OCI-LY3 (cell line): Measurements from ENCODE around the gene NIPAL3.

Source experiments
- H2AFZ ChIP-seq: fragments of 200-600, 300-600 bp; shearing (Covaris generic); 2 replicates; pipeline ENCODE4 v1.6.0; 2014; ENCODE audit warnings: antibody characterized with exemption, low read depth, low read length
- H3K27ac ChIP-seq: fragments of 200-600, 300-600 bp; sonication (generic); 2 replicates; pipeline ENCODE4 v1.5.1; 2014; ENCODE audit warnings: mild to moderate bottlenecking, low read length, moderate library complexity, mixed read lengths
- H3K27me3 ChIP-seq: fragments of 200-600, 300-600 bp; sonication (generic); 2 replicates; pipeline ENCODE4 v1.6.1; 2014; ENCODE audit warnings: low read depth, low read length, mixed read lengths
- H3K36me3 ChIP-seq: fragments of 200-600, 300-600 bp; sonication (generic); replicated peaks from 2 replicates; pipeline ENCODE3; 2014; ENCODE audit warnings: low read depth, low read length, mixed read lengths
- H3K4me1 ChIP-seq: fragments of 300-600, 200-600 bp; sonication (generic); 2 replicates; pipeline ENCODE4 v1.6.1; 2014; ENCODE audit warnings: low read length, mixed read lengths
- H3K4me2 ChIP-seq: fragments of 200-600, 300-600 bp; sonication (generic); 2 replicates; pipeline ENCODE4 v1.6.1; 2014; ENCODE audit warnings: low read length, mixed read lengths
- H3K4me3 ChIP-seq: fragments of 300-600, 200-600 bp; sonication (generic); 2 replicates; pipeline ENCODE4 v1.5.1; 2014; ENCODE audit warnings: antibody characterized with exemption, mild to moderate bottlenecking, low read length, moderate library complexity
- H3K79me2 ChIP-seq: fragments of 300-600, 200-600 bp; shearing (Covaris generic); 2 replicates; pipeline ENCODE4 v1.6.1; 2014; ENCODE audit warnings: mild to moderate bottlenecking, low read length, mixed read lengths
- H3K9ac ChIP-seq: fragments of 300-600, 200-600 bp; shearing (Covaris generic); 2 replicates; pipeline ENCODE4 v1.6.0; 2014; ENCODE audit warnings: mild to moderate bottlenecking, low read length, moderate library complexity
- H3K9me3 ChIP-seq: fragments of 200-600, 300-600 bp; shearing (Covaris generic); 2 replicates; pipeline ENCODE4 v1.6.1; 2014; ENCODE audit warnings: low read length, mixed read lengths; ENCODE audit not compliant: insufficient read depth
- H4K20me1 ChIP-seq: fragments of 200-600, 300-600 bp; sonication (generic); 2 replicates; pipeline ENCODE4 v1.6.1; 2016; ENCODE audit warnings: low read length, mixed read lengths; ENCODE audit not compliant: insufficient read depth
- EZH2phosphoT487 ChIP-seq: fragments of 200-600 bp; shearing (Covaris generic); IDR thresholded peaks from 2 replicates; pipeline ENCODE4 v1.6.1; 2018; ENCODE audit warnings: antibody characterized with exemption, mixed run types, low read depth
- TF ChIP-seq, protein P1 (sequence below): fragments of 200-600, 300-600 bp; sonication (generic); IDR thresholded peaks from 2 replicates; pipeline ENCODE4 v1.5.1; 2014; ENCODE audit warnings: antibody characterized with exemption, low read length, low read depth

Gene NIPAL3

DNA sequence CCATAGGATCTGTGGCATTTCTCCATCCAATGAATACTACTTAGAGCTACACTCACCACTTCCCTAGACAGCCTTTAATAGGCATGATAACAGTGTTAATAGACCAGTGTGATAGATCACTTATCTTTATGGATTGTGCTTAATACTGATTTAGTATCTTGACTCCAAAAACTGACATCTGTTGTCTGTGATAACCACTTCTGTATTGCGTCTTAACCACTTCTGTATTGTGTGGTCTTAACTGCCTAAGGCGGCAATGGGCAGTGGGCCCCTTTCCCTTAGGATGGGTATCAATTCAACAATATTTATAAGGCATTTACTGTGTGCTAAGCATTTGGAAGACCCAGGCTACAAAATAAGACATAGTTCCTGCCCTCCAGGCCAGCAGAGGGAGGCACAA, 55.0 kb downstream of the NIPAL3 start:
- H3K9me3 ChIP-seq: no peaks in the 10 kb centered on the region
- H3K79me2 ChIP-seq: no peaks in the 10 kb centered on the region

DNA sequence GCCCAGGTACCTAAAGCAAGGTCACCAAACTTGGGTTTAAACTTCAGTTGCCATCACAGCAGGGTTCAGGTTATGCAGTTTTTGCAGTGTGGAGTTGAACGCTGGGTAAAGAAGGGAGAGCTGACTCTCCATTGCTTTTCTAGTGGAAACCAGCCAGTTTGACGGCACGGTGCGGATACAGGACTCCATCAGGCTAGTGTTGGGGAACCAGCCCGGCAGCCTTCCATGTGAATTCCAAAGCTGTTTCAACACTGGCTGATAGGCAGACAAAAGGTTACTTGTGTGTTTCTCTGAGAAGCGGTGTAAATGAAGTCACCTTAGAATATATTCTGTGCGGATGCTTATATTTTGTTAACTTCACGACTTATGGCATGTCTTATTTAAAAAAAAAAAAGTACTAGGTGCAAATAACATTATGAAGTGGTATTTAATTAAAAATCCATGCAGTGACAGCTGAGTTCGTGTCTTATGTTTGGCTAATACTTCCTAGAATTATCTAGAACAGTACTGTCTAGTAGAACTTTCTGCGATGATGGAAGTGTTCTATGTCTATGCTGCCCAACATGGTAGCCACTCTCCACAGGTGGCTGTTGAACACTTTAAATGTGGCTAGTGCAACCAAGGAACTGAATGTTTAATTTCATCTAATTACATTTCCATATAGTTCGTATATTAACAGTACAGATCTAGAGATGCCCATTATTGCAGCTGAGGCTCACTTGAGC, 57.1 kb downstream of the NIPAL3 start:
- no peak overlapping the region for H3K4me3 ChIP-seq
- H3K4me2 ChIP-seq: no peak overlapping the region
- TF ChIP-seq EZH2phosphoT487: no peak
- TF ChIP-seq, protein P1, sequence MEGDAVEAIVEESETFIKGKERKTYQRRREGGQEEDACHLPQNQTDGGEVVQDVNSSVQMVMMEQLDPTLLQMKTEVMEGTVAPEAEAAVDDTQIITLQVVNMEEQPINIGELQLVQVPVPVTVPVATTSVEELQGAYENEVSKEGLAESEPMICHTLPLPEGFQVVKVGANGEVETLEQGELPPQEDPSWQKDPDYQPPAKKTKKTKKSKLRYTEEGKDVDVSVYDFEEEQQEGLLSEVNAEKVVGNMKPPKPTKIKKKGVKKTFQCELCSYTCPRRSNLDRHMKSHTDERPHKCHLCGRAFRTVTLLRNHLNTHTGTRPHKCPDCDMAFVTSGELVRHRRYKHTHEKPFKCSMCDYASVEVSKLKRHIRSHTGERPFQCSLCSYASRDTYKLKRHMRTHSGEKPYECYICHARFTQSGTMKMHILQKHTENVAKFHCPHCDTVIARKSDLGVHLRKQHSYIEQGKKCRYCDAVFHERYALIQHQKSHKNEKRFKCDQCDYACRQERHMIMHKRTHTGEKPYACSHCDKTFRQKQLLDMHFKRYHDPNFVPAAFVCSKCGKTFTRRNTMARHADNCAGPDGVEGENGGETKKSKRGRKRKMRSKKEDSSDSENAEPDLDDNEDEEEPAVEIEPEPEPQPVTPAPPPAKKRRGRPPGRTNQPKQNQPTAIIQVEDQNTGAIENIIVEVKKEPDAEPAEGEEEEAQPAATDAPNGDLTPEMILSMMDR: no peak
- H2AFZ ChIP-seq: no peak overlapping the region
- H3K36me3 ChIP-seq: no peaks in the 10 kb centered on the region
- H3K79me2 ChIP-seq: no peaks in the 10 kb centered on the region
- no peak overlapping the region for H3K27ac ChIP-seq
- H3K4me1 ChIP-seq: no peaks in the 10 kb centered on the region
- H3K27me3 ChIP-seq: no peaks in the 10 kb centered on the region
- H4K20me1 ChIP-seq: no peaks in the 10 kb centered on the region
- H3K9me3 ChIP-seq: no peaks in the 10 kb centered on the region
- no peak overlapping the region for H3K9ac ChIP-seq

More for the DNA sequence above, 55.0 kb downstream of the NIPAL3 start:
- no peaks in the 10 kb centered on the region for H4K20me1 ChIP-seq
- H3K9ac ChIP-seq: no peak overlapping the region
- peaks cover 6% of the 10 kb centered on the region; the same call in 1 of the 2 replicates for H3K4me1 ChIP-seq
- H3K4me2 ChIP-seq: no peak overlapping the region
- H3K36me3 ChIP-seq: peaks cover 5% of the 10 kb centered on the region
- no peaks in the 10 kb centered on the region for H3K27me3 ChIP-seq
- no peak overlapping the region for H3K27ac ChIP-seq
- TF ChIP-seq, protein P1: no peak
- TF ChIP-seq EZH2phosphoT487: no peak
- no peak overlapping the region for H2AFZ ChIP-seq
- H3K4me3 ChIP-seq: no peak overlapping the region

DNA sequence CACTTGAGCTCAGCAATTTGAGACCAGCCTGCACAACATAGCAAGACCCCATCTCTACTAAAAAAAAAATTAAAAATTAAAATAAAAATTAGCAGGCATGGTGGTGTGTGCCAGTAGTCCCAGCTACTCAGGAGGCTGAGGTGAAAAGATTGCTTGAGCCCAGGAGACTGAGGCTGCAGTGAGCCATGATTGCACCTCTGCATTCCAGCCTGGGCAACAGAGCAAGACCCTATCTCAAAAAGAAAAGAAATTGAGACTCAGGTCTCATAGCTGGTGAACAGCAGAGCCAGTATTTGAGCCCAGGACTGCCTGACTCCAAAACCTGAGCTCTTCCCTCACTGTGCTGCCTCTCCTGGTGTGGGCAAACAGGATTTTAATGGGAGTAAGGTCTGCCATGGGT, 58.6 kb downstream of the NIPAL3 start:
- Histone ChIP-seq H3K4me1 (no peaks in the 10 kb centered on the region), H4K20me1 (no peaks in the 10 kb centered on the region), H3K36me3 (no peaks in the 10 kb centered on the region), H3K4me2 (no peak overlapping the region), H3K27ac (no peak overlapping the region), H2AFZ (no peak overlapping the region), H3K9me3 (no peaks in the 10 kb centered on the region), H3K79me2 (no peaks in the 10 kb centered on the region), H3K9ac (no peak overlapping the region), H3K27me3 (no peaks in the 10 kb centered on the region), H3K4me3 (no peak overlapping the region)
- TF ChIP-seq EZH2phosphoT487: no peak
- TF ChIP-seq, protein P1: no peak

DNA sequence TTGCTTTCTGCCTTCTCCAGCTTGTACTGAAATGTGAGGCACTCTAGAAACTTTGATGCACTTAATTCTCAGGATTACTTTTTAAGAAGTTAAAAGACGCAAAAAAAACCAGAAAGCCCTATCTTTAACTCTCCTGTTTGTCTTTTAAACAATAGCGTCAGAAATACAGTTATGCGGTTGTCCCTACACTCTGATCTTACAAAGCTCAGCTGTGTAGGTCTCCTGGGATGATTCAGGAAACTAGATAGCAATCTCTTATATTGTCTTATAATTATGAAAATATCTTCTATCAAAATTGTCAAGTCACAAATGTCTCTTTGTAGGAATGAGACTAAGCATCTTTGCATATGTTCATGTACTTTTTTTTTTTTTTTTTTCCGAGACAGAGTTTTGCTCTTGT, 60.1 kb downstream of the NIPAL3 start:
- H3K9ac ChIP-seq: no peak overlapping the region
- peaks cover 9% of the 10 kb centered on the region for H3K4me1 ChIP-seq
- no peak overlapping the region for H2AFZ ChIP-seq
- H3K36me3 ChIP-seq: no peaks in the 10 kb centered on the region
- no peaks in the 10 kb centered on the region for H3K9me3 ChIP-seq
- H3K27ac ChIP-seq: no peak overlapping the region
- H4K20me1 ChIP-seq: no peaks in the 10 kb centered on the region
- H3K27me3 ChIP-seq: no peaks in the 10 kb centered on the region
- no peaks in the 10 kb centered on the region for H3K79me2 ChIP-seq
- no peak overlapping the region for H3K4me2 ChIP-seq
- no peak overlapping the region for H3K4me3 ChIP-seq
- no peak for TF ChIP-seq EZH2phosphoT487
- TF ChIP-seq, protein P1: no peak
